Right atrium auricular region (tissue), 2 donors: ENCODE data around the gene EPS8L1. TPM values are rescaled to one million over a fixed set of nuclear protein-coding genes. Genes with fewer than 3 reads are reported as not detected.

Experiments
- DNase-seq: peaks from one replicate; pipeline ENCODE4 v3.0.0-alpha.2; 2019; ENCODE audit warnings: low spot score
- H3K27ac ChIP-seq, 2 donors: fragments of 200-600 bp; sonication (generic); 1 replicate in 1 of 2; 2 replicates in 1 of 2; pipeline ENCODE4 v1.5.1; 2016 to 2019
- H3K27me3 ChIP-seq, 2 donors: fragments of 200-600 bp; sonication (generic); one replicate each; pipeline versions ENCODE4 v1.5.1 to v1.6.0; 2017 to 2019
- H3K36me3 ChIP-seq: fragments of 200-600 bp; sonication (generic); one replicate; pipeline ENCODE4 v1.5.1; 2016
- H3K4me1 ChIP-seq, 2 donors: fragments of 200-600 bp; sonication (generic); one replicate each; pipeline versions ENCODE4 v1.5.1 to v1.6.0; 2017 to 2019
- H3K4me3 ChIP-seq, 2 donors: fragments of 200-600 bp; sonication (generic); 1 replicate in 1 of 2; 2 replicates in 1 of 2; pipeline ENCODE4 v1.5.1; 2017 to 2019; ENCODE audit warnings: mild to moderate bottlenecking in 1 of 2, moderate library complexity in 1 of 2
- H3K9me3 ChIP-seq, 2 donors: fragments of 200-600 bp; sonication (generic); one replicate each; pipeline ENCODE4 v1.5.1; 2019
- total RNA-seq, 2 donors: library from RNA; depleted of rRNA; stranded (reverse); fragments of >200 nt; gene quantifications; one replicate each; pipeline ENCODE4 v1.1.0, GENCODE V29; 2016
- TF ChIP-seq, protein P1 (sequence below), 2 donors: fragments of 200-600 bp; sonication (generic); IDR thresholded peaks; one replicate each; pipeline ENCODE4 v1.5.1; 2019; ENCODE audit warnings: antibody characterized with exemption in 2 of 2

The EPS8L1 gene
- total RNA-seq, 2 donors from 2014 or later = 6.7 to 13.8 TPM

DNA sequence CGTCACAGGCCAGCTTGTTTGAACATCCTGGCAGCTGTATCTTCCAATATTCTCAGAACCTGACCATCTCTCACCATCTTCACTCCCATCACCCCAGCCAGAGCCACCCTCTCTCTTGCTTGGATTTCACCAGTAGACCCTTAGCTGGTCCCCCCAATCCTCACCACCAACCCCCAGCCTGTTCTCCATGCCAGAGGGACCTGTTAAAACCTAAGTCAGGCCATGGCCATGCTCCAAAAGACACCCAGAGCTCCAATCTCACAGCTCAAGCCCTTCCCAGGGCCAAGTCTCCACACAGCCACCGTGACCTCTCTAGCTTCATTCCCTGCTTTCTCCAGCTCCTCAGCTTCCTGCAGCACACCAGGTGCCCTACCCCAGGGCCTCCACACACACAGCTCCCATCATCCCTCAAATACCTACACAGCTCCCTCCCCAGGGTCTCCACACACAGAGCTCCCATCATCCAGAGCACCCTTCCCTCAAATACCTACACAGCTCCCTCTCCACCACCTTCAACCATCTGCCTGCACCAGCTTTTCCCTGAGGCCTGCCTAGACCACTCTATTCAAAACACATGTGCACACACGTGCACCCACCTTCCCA lies 13.8 kb downstream of the EPS8L1 start:
- Histone ChIP-seq H3K9me3 (no peaks in the 10 kb centered on the region), H3K36me3 (peaks cover 34% of the 10 kb centered on the region), H3K27ac (no peak overlapping the region), H3K4me1 (peaks cover 0 to 27% of the 10 kb centered on the region in 2 donors), H3K4me3 (no peak overlapping the region), H3K27me3 (peaks cover 3 to 5% of the 10 kb centered on the region in 2 donors)
- TF ChIP-seq, protein P1, sequence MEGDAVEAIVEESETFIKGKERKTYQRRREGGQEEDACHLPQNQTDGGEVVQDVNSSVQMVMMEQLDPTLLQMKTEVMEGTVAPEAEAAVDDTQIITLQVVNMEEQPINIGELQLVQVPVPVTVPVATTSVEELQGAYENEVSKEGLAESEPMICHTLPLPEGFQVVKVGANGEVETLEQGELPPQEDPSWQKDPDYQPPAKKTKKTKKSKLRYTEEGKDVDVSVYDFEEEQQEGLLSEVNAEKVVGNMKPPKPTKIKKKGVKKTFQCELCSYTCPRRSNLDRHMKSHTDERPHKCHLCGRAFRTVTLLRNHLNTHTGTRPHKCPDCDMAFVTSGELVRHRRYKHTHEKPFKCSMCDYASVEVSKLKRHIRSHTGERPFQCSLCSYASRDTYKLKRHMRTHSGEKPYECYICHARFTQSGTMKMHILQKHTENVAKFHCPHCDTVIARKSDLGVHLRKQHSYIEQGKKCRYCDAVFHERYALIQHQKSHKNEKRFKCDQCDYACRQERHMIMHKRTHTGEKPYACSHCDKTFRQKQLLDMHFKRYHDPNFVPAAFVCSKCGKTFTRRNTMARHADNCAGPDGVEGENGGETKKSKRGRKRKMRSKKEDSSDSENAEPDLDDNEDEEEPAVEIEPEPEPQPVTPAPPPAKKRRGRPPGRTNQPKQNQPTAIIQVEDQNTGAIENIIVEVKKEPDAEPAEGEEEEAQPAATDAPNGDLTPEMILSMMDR (IDR thresholded peaks at IDR 0.05) = no peak
- no peak for DNase-seq

DNA sequence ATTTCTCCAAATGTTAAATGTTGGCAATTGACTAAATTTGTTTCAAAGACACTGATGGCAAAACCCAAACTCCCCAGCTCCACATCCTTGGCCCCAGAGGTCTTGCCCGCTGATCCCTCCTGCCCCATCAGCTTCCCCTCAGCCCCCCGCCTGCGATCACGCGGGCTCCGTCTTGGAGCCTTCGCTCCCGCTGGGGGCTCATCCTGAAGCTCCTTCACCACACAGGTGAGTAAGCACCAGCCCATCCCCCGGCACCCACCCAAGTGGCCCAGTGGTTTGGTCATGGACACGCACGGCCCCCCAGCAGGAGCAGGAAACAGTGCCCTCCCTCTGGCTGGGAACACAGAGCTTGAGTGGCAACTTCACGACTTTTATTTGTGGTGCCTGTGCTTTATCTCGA lies 14.9 kb downstream of the EPS8L1 start:
- H3K27ac ChIP-seq = no peak overlapping the region
- H3K9me3 ChIP-seq = no peaks in the 10 kb centered on the region
- H3K36me3 ChIP-seq = peaks cover 45% of the 10 kb centered on the region
- no peak overlapping the region for H3K4me3 ChIP-seq
- peaks cover 0 to 27% of the 10 kb centered on the region in 2 donors for H3K4me1 ChIP-seq
- DNase-seq = no peak
- TF ChIP-seq, protein P1 (IDR thresholded peaks at IDR 0.05) = no peak
- H3K27me3 ChIP-seq = peaks cover 0 to 3% of the 10 kb centered on the region in 2 donors

DNA sequence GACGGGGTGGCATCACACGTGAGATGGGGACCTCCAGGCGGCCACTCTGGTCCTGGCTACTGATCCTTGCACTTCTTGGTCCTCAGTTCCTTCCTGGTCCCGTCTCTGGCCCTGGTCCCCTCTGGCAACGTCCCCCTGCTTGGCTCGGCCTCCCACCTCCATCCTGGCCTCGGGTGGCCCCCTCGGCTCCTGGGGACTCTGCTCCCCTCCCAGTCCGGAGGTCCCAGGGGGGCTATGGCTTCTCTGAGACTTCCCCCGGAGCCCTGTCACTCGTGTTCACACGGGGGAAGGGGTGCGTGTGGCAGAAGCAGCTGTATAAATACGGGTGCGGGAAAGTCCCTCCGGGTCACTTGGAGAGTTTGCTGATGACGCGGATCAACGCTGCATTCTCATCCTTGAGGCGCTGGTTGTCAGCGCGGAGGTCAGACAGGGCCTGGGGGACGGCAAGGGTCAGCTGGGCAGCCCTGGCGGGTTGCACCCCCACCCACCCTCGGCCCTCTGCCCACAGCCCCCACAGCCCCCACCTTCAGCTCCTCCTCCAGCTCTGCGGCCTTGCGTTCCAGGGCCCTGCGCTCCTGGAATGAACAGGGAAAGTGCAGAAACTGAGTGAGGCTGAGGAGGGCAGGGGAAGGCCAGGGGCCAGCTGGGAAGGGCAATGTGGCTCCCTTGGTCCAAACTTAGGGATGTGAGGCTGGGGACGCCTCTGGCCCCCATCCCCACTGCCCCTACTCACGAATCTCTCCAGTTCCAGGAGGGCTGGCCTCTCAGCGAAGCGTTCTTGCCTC lies 15.6 kb downstream of the EPS8L1 start:
- Histone ChIP-seq H3K27ac (no peak overlapping the region), H3K4me1 (peaks cover 0 to 23% of the 10 kb centered on the region in 2 donors), H3K27me3 (no peaks in the 10 kb centered on the region), H3K36me3 (peaks cover 53% of the 10 kb centered on the region), H3K4me3 (no peak overlapping the region), H3K9me3 (no peaks in the 10 kb centered on the region)
- no peak for DNase-seq
- TF ChIP-seq, protein P1 (IDR thresholded peaks at IDR 0.05) = no peak

DNA sequence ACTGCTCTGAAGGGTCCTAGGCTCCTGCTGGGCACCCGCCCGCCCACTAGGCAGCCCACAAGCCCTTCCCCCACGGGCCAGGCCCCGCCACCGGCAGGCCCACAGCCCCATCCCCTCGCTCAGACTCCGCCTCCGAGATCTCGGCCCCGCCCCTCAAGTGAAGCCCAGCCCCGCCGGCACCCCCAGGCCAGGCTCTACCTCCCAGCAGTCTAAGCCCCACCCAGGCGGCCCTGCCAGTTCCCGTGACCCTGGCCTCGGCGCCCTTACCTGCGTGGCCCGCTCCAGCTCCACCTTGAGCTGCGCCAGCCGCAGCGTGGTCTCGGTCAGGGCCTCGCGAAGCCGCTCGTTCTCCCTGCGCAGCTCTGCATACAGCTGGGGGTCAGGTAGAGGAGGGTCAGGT lies 16.3 kb downstream of the EPS8L1 start:
- no peak overlapping the region for H3K27ac ChIP-seq
- H3K4me3 ChIP-seq = no peak overlapping the region
- H3K9me3 ChIP-seq = no peaks in the 10 kb centered on the region
- H3K27me3 ChIP-seq = no peaks in the 10 kb centered on the region
- TF ChIP-seq, protein P1 (IDR thresholded peaks at IDR 0.05) = no peak
- H3K4me1 ChIP-seq = peaks cover 0 to 16% of the 10 kb centered on the region in 2 donors
- peaks cover 53% of the 10 kb centered on the region for H3K36me3 ChIP-seq
- no peak for DNase-seq

DNA sequence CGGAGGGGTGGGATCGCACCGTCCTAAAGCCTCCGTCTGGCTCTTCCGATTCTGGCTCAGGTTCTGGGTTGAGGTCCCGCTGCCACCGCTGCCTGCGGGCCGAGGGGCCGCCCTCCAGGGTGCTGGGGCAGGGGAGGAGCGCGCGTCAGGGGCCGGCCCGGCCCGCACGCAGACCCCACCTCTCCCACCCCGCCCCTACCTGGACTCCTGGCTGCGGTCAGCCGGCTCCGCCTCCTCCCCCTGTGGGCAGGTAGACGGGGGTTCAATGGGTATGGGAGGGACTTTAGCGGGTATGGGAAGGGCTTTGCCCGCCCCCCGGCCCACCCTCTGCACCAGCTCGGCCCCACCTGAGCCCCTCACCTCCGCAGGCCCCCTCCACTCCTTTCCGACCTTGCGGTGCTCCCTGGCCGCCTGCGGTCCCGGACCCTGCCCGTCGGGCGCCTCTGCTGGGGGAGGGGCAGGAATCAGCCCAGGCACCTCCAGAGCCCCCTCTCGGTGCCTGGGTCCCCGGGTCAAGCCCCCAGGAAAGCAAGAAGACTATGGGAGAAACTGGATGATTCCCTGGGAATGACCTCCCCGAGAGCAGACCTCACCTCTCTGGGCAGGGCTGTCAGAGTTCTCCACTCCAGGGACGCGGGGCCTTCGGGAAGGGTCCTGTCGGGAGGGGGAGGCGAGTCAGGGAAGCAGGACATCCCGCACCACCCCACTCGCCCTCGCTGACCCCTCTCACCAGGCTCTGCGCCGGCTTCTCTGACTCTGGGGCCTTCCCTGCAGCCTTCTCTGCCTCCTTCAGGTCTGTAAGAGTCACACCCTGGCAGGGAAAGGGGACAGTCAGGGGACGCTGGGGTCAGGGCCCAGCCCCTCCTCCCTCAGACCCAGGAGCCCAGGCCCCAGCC lies 17.0 kb downstream of the EPS8L1 start:
- Histone ChIP-seq H3K27ac (no peak overlapping the region), H3K4me3 (no peak overlapping the region), H3K27me3 (no peaks in the 10 kb centered on the region), H3K9me3 (no peaks in the 10 kb centered on the region), H3K4me1 (peaks cover 0 to 9% of the 10 kb centered on the region in 2 donors), H3K36me3 (peaks cover 53% of the 10 kb centered on the region)
- TF ChIP-seq, protein P1 (IDR thresholded peaks at IDR 0.05) = no peak
- DNase-seq = no peak
